ENCODE data around the gene UBE3D.
"Not testable (repeated sequence)": the region's sequence is repeated elsewhere in the genome, so short reads cannot be mapped to it uniquely, and the experiment has no call there.

UBE3D gene

DNA sequence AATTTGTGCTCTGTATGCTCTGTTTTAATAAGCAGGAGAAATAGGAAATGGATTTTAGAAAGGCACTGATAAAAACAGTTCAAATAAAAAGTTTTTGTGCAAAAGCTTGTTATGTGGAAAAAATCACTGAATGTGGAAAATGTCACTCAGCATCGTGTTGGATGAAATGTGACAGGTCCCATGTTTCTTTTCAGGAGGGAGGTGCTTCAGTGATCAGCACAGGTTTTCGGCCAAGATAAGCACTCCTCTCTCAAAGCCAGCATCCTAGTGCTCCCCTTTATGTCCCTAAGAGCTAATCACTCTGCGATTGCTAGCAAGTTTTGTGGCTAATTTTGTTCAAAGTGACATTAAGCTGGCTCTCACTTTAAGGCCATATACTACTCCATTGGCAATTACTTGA lies 12.0 kb downstream of the UBE3D start:
- DNase-seq = no peak

DNA sequence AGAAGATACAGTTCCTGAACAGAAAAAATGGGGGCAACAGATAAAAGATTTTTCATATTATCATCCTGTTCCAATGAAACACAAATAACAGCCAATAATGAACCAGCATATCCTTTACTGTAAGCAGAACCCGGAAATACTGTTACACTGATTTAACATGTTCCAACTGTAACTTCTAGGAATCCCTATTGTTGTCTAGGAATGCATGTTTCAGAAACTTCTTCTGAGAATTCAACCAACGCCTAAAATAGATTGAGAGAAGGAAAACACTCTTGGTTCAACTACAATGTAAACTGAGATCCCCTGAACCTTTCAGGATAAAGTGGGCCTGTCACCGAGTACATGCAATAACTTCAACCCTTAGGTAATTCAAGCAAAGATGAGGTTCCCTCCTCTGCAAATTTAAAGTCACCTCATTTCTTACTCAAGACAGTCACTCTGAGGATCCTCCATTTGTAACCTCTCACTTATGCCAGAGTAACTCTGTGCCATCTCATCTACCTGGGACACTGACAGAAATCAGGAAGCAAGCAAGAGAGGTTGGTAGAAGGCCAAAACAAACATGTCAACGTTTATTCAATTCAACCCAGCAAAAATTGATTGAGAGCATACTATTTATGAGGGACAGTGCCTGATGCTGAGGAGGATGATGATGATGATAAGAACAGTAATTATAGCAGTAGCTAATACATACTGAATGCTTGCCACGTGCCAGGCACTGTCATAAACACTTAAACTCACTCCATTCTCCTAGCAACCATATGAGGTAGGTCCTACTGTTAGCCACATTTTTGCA lies 14.1 kb downstream of the UBE3D start:
- DNase-seq = no peak

- DNase-seq = no peak
Observed at GRCh38 chr6:83047065-83047754, 18.4 kb downstream of the UBE3D start.

GRCh38 chr6:83044091-83044768 lies 21.4 kb downstream of the UBE3D start:
- DNase-seq = no peak

DNA sequence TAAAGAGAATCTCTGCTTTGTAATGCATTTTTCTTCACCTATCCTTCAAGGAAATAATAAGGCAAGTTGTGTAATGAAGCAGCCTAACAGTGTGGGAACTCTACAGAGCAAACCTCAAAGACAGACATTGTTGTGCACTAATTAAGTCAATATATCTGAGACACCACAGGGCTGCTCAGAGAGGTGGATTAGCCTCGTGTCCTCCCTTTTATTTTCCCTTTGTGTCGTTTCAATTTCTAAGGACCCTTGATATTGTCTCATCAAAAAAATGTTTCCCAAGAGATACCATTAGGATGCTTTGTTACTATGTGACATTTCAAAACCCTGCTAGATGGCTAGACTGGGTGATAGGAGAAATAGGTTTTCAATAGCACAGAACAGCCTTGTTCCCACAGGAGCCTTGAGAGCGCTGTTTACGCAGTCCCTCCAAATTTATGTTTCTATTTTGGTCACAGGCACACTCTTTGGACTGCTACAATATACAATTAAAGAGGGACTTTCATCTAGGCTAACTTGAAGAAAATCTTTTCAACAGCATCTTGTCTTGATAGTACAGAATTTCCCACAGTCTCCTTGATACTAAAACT lies 23.1 kb downstream of the UBE3D start:
- DNase-seq = no peak

GRCh38 chr6:83038246-83038645 lies 27.4 kb downstream of the UBE3D start:
- no peak for DNase-seq

DNA sequence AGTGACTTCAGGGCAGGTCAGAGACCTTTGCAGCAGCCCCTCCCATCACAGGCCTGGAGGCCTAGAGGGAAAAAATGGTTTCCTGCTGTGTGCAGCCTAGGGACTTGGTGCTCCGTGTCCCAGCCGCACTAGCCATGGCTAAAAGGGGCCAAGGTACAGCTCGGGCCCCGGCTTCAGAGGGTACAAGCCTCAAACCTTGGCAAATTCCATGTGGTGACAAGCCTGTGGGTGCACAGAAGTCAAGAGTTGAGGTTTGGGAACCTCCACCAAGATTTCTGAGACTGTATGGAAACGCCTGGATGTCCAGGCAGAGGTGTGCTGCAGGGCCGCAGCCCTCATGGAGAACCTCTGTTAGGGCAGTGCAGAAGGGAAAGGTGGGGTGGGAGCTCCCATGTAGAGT lies 34.0 kb downstream of the UBE3D start:
- DNase-seq = no peak

GRCh38 chr6:83019741-83020140 lies 45.9 kb downstream of the UBE3D start:
- DNase-seq = no peak

GRCh38 chr6:83011131-83011530 lies 54.5 kb downstream of the UBE3D start:
- DNase-seq = not testable (repeated sequence)

GRCh38 chr6:83008626-83009025 lies 57.0 kb downstream of the UBE3D start:
- DNase-seq = no peak

GRCh38 chr6:83006270-83006905 lies 59.3 kb downstream of the UBE3D start:
- no peak for DNase-seq

DNA sequence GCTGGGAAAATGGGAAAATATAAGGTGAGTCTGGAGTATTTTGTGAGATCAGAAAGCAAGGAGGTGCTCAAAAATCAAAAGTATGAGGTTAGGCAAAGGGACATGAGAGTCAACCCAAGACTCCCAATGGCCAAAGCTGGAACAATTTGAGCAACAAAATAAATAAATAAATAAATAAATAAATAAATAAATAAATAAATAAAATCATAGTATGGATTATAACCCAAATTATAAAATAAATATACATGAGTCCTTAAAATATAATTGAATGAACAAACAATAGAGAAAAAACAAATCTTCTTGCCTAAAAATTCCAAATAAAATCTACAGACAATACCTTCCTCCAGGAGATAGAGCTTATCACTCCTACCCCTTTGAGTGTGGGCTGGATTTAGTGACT lies 69.5 kb downstream of the UBE3D start:
- DNase-seq = no peak

GRCh38 chr6:82995066-82995465 lies 70.6 kb downstream of the UBE3D start:
- DNase-seq = no peak

GRCh38 chr6:82989736-82990290 lies 75.8 kb downstream of the UBE3D start:
- no peak for DNase-seq

DNA sequence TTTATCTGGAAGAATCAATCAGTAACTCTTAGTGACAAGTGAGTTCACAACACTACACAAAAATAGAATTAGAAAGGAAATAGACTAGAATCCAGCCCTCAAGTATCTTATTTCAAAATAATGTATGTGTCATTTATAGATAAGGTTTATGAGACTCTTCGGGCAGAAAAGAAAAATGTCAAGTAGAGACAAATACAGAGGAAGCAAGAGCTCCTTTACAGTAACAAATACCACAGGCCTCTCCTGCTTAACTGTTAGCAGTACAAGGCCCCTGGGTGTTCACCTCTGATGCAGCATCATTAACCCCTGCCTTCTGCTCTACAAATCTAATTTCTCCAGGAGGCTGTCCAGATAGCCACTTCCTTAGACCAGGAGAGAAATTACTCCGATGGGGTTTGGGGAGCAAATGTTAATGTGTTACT lies 76.7 kb downstream of the UBE3D start:
- no peak for DNase-seq

DNA sequence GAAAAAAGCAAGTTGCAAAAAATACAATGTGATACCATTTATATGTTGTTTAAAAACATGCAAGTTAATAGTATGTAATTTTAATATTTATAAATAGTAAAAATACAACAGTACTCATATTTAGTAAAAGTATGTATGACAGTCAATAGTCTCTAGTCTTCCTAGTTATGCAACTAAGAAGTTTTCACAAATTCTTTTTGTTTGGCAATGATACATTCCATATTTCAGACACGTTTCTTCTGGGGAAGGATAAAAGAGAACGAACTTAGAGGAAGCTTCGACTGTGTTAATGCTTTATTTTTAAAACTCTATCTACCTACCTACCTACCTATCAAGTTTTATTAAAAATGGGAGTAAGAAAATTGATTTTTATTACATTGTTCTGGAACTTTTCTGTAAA lies 77.7 kb downstream of the UBE3D start:
- no peak for DNase-seq

DNA sequence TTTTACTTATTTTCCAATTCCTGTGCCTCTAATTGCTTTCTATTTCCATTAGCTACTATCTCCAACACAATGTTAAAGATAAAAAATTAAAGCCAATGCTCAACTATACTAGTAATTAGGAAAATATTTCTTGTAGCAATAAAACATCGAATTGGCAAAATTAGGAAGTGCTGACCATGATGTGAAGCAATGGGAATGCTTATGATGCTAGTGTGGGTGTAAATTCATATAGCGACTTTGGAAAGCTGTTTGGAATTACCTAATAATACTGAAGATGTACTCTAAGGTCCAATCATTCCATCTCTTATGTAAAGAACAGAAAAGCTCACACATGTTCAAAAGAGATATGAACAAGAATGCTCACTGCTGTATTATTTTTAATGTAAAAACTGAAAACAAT lies 78.2 kb downstream of the UBE3D start:
- DNase-seq = no peak

GRCh38 chr6:82984720-82985119 lies 80.9 kb downstream of the UBE3D start:
- no peak for DNase-seq

- no peak for DNase-seq
Observed at GRCh38 chr6:82980086-82980485, 85.6 kb downstream of the UBE3D start.

DNA sequence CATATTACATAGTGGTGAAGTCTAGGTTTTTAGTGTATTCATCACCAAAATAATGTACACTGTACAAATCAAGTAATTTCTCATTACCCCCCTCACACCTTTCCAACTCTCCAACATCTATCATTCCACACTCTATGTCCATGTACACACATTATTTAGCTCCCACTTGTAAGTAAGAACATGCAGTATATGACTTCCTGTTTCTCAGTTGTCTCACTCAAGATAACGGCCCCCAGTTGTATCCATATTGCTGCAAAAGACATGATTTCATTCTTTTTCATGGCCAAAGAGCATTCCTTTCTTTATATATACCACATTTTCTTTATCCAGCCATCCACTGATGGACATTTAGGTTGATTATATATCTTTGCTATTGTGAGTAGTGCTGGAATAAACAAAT lies 86.0 kb downstream of the UBE3D start:
- DNase-seq = no peak

- no peak for DNase-seq
Observed at GRCh38 chr6:82978362-82978945, 87.2 kb downstream of the UBE3D start.

DNA sequence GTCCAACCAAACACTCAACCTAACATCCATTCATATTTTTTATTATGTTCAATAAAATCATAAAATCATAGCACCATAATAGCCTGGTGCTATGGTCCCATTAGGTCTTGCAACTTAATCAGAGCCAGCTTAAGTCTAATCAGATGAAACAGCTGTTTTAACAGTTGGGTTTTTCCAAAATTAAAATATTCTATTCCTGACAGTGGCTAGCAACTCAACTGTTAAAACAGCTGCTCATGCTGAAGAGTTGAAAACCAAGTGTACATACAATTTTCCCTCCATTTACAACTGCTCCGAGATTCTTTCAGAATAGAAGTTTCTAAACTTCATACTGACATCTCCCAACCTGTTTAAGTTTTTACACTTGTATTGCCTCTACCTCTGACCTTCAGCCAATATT lies 89.5 kb downstream of the UBE3D start:
- no peak for DNase-seq
